Measurements from ENCODE around the gene TCP1. TPM values are rescaled to one million over a fixed set of nuclear protein-coding genes. Genes with fewer than 3 reads are reported as not detected.

The TCP1 gene
- total and polyA plus RNA-seq, 9 of the 15 experiments (the other 6 are each of a cell fraction or from before 2014, with no cell fraction given), result 331 to 801 (median 645) TPM

DNA sequence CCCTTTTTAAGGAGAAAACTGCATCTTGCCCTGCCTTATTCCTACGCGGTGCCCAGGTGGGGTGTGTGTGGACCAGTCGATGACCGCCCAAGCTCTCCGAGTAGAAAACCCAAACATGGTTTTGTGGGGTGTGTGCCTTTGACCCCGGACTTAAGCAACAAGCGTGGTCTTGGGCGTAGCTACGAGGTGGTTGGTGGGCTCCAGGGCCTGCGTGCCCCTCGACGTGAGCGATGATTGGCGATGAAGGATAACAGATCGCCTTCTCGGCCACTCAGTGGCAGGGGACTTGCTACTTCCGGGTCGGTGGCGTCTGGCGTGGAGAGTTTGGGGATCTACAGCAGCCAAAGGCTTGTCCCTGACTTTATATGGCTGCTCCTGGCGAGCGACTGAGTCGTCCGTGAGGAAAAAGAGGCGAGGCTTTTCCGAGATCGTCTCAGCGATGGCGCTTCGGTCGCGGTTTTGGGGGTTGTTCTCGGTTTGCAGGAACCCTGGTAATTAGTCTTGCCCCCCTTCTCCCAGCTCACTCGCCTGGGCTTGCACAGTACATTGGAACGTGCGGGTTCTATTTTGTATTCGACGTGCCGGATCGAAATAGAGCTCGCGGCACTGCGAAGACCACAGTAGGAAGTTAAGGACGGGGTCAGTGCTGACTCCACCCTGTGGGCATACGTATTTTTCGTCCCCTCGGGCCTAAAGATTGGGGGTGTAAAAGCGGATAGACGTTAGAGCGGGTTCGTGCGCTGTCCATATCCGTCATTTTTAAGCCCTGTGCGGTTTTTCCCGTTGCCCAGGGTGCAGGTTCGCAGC lies 950 bp upstream of the TCP1 start, which contains the start of gene MRPL18 (continued):
- TF ChIP-seq, protein P1, sequence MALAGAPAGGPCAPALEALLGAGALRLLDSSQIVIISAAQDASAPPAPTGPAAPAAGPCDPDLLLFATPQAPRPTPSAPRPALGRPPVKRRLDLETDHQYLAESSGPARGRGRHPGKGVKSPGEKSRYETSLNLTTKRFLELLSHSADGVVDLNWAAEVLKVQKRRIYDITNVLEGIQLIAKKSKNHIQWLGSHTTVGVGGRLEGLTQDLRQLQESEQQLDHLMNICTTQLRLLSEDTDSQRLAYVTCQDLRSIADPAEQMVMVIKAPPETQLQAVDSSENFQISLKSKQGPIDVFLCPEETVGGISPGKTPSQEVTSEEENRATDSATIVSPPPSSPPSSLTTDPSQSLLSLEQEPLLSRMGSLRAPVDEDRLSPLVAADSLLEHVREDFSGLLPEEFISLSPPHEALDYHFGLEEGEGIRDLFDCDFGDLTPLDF (CRISPR knock-in tag; IDR thresholded peaks at IDR 0.05), result no peak
- TF ChIP-seq HMG20B (CRISPR knock-in tag; IDR thresholded peaks at IDR 0.05), result no peak
- no peak for TF ChIP-seq SIX5 (IDR thresholded peaks at IDR 0.05; ENCODE audit: borderline replicate concordance in 1 of 2, insufficient read depth in 1 of 2, low read depth in 1 of 2, low read length in 2 of 2)
- no peak for TF ChIP-seq MCM7 (IDR thresholded peaks at IDR 0.05)
- TF ChIP-seq ESRRA (IDR thresholded peaks at IDR 0.05; ENCODE audit: borderline replicate concordance, low read depth), result no peak
- TF ChIP-seq RCOR1 (IDR thresholded peaks at IDR 0.05; ENCODE audit: borderline replicate concordance in 1 of 2, low read depth in 2 of 2, low read length in 2 of 2), result no peak
- 0 out of 2 replicates have a peak, but pooled peaks have one; percentile 18 for TF ChIP-seq ARID1B (IDR thresholded peaks at IDR 0.05)
- TF ChIP-seq XRCC5 (IDR thresholded peaks at IDR 0.05; ENCODE audit: low read depth, low read length), result peak; percentile 26; the same call in 1 of the 2 replicates
- TF ChIP-seq RUNX1 (IDR thresholded peaks at IDR 0.05; ENCODE audit: low read depth), result no peak
- peak; percentile 69 to 89; a peak in 3 of 4 replicates for TF ChIP-seq SIN3A (IDR thresholded peaks at IDR 0.05; ENCODE audit: borderline replicate concordance in 2 of 2, control insufficient read depth in 1 of 2, low read depth in 2 of 2, low read length in 2 of 2)
- TF ChIP-seq ZNF77 (CRISPR knock-in tag; IDR thresholded peaks at IDR 0.05), result no peak
- TF ChIP-seq DIDO1 (tag; IDR thresholded peaks at IDR 0.05; ENCODE audit: low read depth), result peak; percentile 22; the same call in 1 of the 2 replicates
- TF ChIP-seq, protein P2, sequence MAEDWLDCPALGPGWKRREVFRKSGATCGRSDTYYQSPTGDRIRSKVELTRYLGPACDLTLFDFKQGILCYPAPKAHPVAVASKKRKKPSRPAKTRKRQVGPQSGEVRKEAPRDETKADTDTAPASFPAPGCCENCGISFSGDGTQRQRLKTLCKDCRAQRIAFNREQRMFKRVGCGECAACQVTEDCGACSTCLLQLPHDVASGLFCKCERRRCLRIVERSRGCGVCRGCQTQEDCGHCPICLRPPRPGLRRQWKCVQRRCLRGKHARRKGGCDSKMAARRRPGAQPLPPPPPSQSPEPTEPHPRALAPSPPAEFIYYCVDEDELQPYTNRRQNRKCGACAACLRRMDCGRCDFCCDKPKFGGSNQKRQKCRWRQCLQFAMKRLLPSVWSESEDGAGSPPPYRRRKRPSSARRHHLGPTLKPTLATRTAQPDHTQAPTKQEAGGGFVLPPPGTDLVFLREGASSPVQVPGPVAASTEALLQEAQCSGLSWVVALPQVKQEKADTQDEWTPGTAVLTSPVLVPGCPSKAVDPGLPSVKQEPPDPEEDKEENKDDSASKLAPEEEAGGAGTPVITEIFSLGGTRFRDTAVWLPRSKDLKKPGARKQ (CRISPR knock-in tag; IDR thresholded peaks at IDR 0.05), result no peak
- no peak for TF ChIP-seq ZNF197 (CRISPR knock-in tag; IDR thresholded peaks at IDR 0.05; ENCODE audit: low read depth)
- peak; percentile 27 for TF ChIP-seq POU5F1 (IDR thresholded peaks at IDR 0.05; ENCODE audit: borderline replicate concordance, low read depth, low read length, partially characterized antibody)
- 0 out of 2 replicates have a peak, but pooled peaks have one; percentile 19 for TF ChIP-seq ZNF668 (CRISPR knock-in tag; IDR thresholded peaks at IDR 0.05)
- TF ChIP-seq ZNF24 (IDR thresholded peaks at IDR 0.05), result no peak
- no peak for TF ChIP-seq ZNF76 (CRISPR knock-in tag; IDR thresholded peaks at IDR 0.05; ENCODE audit: borderline replicate concordance)
- TF ChIP-seq HDAC3 (IDR thresholded peaks at IDR 0.05; ENCODE audit: borderline replicate concordance, partially characterized antibody), result no peak
- no peak for TF ChIP-seq ZNF57 (CRISPR knock-in tag; IDR thresholded peaks at IDR 0.05)
- TF ChIP-seq NFXL1 (CRISPR knock-in tag; IDR thresholded peaks at IDR 0.05), result no peak
- TF ChIP-seq ZNF165 (CRISPR knock-in tag; IDR thresholded peaks at IDR 0.05; ENCODE audit: borderline replicate concordance), result no peak
- peak in 1 of 2 experiments; percentile 28; a peak in 1 of 4 replicates for TF ChIP-seq TRIM24 (IDR thresholded peaks at IDR 0.05)

All from K562 (cell line).